C4-2B (cell line): Measurements from ENCODE around the gene PDCD1LG2.

ENCODE experiments used
- CTCF ChIP-seq: fragments of 450-650 bp; conservative IDR thresholded peaks from 2 replicates; pipeline ENCODE4 v1.5.1; 2017; ENCODE audit warnings: mild to moderate bottlenecking
- ZFX ChIP-seq: fragments of 450-650 bp; IDR thresholded peaks from 2 replicates; pipeline ENCODE4 v1.6.1; 2017

GRCh38 chr9:5580650-5581049, 70.3 kb downstream of the PDCD1LG2 start:
- no peak for TF ChIP-seq CTCF
- no peak for TF ChIP-seq ZFX
